8988T (cell line): ENCODE measurements around the gene THSD4.
"Not testable (repeated sequence)": the region's sequence is repeated elsewhere in the genome, so short reads cannot be mapped to it uniquely, and the experiment has no call there.

ENCODE experiments used
- DNase-seq: peaks from one replicate; pipeline ENCODE4 v3.0.0; 2011

The THSD4 gene

DNA sequence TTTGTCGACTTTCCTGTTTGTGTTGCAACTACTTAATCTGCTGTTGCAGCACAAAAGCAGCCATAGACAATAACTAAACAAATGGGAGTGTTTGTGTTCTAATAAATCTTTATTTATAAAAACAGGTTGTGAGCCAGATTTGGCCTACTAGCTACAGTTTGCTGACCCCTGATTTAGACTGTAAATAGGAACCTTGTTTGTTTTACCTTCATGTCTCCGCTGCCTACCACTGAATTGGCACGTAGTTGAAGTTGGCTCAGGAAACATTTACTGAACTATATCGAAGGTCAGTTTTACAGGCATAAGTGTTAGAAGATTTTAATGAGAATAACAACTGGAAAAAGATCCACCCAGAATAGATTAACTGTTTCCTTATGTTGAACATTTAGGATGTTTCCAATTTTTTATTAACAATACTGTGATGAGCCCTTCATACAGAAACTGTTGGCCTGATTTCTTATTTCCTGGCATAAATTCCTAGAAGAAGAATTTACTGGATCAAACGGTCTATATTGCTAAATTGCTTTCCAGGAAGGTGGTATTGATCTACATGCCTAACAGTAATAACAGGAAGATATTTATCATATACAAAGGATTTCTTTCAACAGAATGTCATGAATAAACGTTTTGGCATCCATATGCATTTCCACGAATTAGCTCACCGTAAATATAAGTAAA, 538.9 kb downstream of the THSD4 start:
- no peak for DNase-seq

DNA sequence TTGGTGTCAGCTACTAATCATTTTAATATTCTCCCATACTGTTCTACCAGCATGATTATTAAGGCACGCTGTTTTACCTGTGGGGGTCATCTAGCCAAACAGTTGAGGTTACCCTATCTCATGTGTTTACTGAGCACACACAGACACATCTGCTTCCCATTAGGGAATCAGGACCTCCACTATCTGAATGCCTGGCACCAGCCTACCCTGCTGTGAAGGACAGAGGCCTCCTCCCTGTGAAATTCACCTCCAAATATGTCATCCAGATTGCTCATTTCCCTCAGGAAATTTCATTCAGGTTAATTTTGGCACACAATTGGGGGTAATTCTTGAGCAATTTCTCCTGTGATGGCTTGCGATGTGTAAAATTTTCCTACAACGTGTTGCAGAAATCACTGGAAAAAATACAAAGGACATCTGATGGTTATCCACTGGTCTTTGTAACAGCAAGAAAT, 539.5 kb downstream of the THSD4 start:
- DNase-seq = no peak

GRCh38 chr15:71656425-71656824, 541.2 kb downstream of the THSD4 start:
- no peak for DNase-seq

GRCh38 chr15:71657141-71657540, 541.9 kb downstream of the THSD4 start:
- no peak for DNase-seq

DNA sequence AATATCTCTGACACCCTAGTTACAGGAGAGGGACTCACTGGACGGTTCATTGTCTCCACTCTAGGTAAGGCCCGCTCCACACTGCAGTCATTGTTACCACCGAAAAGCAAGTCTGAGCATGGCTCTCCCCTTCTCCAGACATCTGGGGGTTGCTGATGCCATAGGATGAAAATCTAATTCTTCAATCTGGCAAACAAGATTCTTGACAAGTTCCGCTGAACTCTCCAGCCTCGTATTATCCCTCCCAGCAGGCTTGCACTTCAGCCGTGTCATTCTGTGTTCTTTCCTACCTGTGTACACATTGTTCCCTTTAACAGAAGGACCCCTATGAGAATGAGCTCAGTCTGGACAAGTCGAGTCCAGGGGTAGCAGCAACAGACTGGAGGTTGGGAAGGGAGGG, 542.8 kb downstream of the THSD4 start:
- no peak for DNase-seq

- DNase-seq = no peak
These were observed 543.8 kb downstream of the THSD4 start for GRCh38 chr15:71658827-71659729.

GRCh38 chr15:71659730-71660067, 544.4 kb downstream of the THSD4 start:
- no peak for DNase-seq

DNA sequence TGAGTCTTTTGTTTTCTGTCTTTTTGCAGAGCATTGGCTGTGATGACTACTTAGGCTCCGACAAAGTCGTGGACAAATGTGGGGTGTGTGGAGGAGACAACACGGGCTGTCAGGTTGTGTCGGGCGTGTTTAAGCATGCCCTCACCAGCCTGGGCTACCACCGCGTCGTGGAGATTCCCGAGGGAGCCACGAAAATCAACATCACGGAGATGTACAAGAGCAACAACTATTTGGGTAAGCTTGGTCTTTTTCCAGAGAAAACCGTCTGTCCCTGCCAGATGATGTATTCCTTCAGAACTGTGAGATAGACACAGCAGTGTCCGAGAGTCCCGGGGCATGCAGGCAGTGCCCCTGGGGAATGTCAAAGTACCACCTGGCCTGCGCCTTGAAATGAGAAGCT, 545.2 kb downstream of the THSD4 start:
- no peak for DNase-seq

DNA sequence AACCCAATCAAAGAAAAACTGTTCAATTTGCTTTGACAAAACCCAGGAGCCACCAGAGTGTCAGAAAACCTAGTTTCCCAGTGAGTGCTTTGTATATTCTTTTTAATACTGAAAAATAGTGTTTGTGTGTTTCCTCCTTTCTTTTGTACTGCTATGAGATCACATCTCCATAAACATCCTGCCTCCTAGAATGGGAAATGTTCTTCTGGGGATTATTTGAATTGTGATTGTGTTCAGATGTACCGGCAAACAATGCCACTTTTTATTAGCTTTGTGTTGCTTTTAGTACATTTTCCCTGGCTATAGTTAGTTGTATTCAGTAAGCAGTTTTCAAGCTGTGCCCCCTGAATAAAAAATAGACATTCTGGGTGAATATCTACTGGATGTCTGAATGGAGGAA, 547.0 kb downstream of the THSD4 start:
- DNase-seq = no peak

- DNase-seq = no peak
These were observed 549.4 kb downstream of the THSD4 start for GRCh38 chr15:71664622-71665021.

DNA sequence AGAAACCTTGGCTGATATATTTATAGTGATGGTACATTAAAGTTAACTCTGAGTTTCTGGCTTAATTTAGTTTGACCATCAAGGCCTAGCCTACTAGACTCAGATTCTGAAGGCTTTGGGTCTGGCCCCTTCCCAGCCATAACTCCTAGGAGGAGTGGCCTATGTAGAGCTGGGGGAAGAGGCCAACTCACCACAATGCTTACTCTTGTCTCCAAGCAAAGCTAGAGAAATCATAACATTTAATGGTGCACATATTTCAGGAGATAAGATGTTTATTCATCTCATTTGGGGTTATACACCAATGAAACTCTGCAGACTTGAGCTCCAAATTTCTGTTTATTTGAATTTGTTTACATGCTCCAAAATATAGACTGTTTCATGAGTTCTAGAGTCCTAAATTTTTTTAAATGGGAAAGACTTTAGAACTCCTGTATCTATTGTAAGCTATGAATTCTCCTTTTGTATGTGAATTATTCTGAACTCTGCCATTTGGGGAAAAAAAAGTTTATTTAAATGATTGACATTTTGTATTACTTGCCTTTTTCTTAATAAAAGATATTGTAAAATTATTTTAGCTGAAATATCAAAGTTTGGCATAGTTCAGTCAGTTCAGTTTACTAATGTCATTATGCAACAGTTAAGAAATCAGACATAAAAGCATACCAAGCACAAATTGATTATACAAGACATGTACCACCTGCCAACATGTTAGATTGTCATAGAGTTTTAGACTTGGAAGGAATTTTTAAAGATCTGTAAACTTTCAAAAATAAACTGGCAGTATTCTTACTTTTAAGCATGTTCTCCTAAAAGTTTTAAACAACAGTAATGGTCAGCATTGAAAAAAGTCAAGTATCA, 551.7 kb downstream of the THSD4 start:
- no peak for DNase-seq

DNA sequence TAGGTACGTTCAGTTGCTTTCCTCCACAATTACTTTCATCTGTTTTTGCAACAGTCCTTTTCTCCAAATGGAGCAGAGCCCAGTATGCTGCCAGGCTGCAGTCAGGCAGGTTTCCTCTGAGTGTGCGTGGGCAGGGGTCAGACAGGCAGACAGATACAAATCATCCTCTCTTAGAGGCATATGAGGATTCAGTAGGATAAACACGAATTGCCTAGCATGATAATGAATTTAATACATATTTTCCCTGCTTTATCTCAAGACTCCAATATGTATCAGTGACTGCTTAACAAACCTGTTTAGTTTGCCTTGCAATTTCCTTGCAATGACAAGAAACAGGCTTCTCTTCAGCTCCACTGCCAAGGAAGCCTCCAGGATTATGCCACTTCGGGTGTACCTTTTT, 554.4 kb downstream of the THSD4 start:
- DNase-seq = no peak

GRCh38 chr15:71670222-71670621, 555.0 kb downstream of the THSD4 start:
- not testable (repeated sequence) for DNase-seq

GRCh38 chr15:71674354-71674753, 559.1 kb downstream of the THSD4 start:
- DNase-seq = no peak

GRCh38 chr15:71677352-71677751, 562.1 kb downstream of the THSD4 start:
- no peak for DNase-seq

DNA sequence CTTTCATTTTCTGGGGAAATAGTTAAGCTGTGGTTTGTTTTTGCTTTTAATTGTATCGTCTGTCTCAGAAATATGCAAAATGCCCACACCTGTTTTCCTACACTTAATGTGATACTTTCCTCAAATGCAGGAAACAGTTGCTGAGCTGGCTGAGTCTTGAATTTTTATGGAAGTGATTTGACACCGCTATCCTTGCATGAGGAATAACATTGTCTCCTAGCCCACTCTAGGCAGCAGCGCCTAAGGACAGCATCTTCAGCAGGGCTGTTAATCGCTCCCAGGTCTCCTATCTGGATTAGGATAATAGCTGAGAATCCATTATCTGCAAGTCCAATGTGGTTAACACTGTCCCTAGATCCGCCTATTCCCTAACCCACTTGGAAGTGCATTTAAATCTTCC, 562.5 kb downstream of the THSD4 start:
- DNase-seq = no peak

DNA sequence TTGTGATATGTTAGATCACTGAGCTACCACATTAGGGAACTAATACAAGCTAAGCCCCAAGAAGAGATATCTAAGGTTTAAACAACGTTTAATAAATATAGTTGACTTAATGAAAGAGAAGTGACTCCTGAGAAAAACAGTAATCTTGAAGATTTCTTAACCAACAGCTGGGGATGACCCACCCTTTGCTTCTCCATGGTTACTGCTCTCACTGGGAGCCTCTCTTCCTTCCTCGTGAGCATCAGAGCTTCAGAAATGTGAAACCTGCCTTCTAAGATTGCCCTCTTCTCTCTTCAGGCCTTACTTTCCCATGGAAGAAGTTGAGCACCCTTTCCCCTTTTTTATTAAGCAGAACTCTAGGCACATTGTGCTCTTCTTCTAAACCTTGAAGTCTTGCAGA, 562.9 kb downstream of the THSD4 start:
- no peak for DNase-seq

- DNase-seq = no peak
These were observed 563.3 kb downstream of the THSD4 start for GRCh38 chr15:71678605-71679004.

DNA sequence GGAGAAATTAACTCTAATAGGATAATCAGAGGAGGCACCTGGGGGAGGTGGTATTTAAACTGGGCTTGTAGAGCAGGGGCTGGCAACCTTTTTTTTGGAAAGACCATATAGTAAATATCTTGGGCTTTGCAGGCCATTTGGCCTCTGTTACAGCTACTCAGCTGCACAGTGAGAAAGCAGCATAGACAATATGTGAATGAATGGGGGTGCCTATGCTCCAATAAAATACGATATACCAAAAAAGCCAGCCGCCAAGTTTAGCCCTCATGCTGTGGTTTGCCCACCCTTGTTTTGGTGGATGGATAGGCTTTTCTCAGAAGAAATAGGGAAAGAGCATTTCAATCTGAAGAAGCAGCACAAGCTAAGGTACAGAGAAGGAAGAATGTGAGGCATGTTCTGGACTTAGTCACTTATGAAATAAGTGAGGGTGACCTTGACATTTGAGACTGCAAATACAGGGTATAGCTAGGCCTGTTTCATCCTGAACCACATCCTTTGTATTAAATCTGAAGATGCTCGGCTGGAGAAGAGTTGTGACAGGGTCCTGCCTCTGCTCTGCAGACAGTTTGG, 564.0 kb downstream of the THSD4 start:
- no peak for DNase-seq

GRCh38 chr15:71679793-71680353, 564.6 kb downstream of the THSD4 start:
- no peak for DNase-seq

GRCh38 chr15:71682001-71682400, 566.7 kb downstream of the THSD4 start:
- DNase-seq = no peak

GRCh38 chr15:71683411-71684274, 568.4 kb downstream of the THSD4 start:
- no peak for DNase-seq
